COLO829 (cell line): ENCODE measurements around the gene GGN.
"Not testable (repeated sequence)": the region's sequence is repeated elsewhere in the genome, so short reads cannot be mapped to it uniquely, and the experiment has no call there.

Experiments
- DNase-seq: peaks from one replicate; pipeline ENCODE4 v3.0.0; 2012; ENCODE audit warnings: low spot score

Gene GGN

GRCh38 chr19:38387550-38388348 is at the start of gene GGN:
Gene GGN, minus strand, starts transcription at chr19:38388034. Its CDS starts 773 bp downstream, at chr19:38387261.
- peak; percentile 98 for DNase-seq

- no peak for DNase-seq
These were observed 49.5 kb upstream of the GGN start for GRCh38 chr19:38437295-38437694.

- no peak for DNase-seq
These were observed 46.8 kb upstream of the GGN start for GRCh38 chr19:38434549-38435051.

GRCh38 chr19:38433268-38433733 is 45.5 kb upstream of the GGN start, which contains the start of gene RYR1:
Gene RYR1, plus strand, starts transcription at chr19:38433691. Its CDS starts 139 bp downstream, at chr19:38433830.
- DNase-seq, result no peak

GRCh38 chr19:38430931-38431330 is 43.1 kb upstream of the GGN start:
- DNase-seq, result no peak

- DNase-seq, result no peak
These were observed 42.0 kb upstream of the GGN start for GRCh38 chr19:38429811-38430156.

- no peak for DNase-seq
These were observed 41.4 kb upstream of the GGN start for GRCh38 chr19:38429055-38429810.

- DNase-seq, result not testable (repeated sequence)
These were observed 39.3 kb upstream of the GGN start for GRCh38 chr19:38427035-38427677.

GRCh38 chr19:38425810-38426466 is 38.1 kb upstream of the GGN start, which contains the start of gene RASGRP4:
Gene RASGRP4, minus strand, starts transcription at chr19:38426219. Its CDS starts 128 bp downstream, at chr19:38426091.
- no peak for DNase-seq

- no peak for DNase-seq
These were observed 37.5 kb upstream of the GGN start for GRCh38 chr19:38425222-38425809.

- no peak for DNase-seq
These were observed 36.4 kb upstream of the GGN start for GRCh38 chr19:38424272-38424671.

GRCh38 chr19:38422438-38422837 is 34.6 kb upstream of the GGN start:
- no peak for DNase-seq

- DNase-seq, result no peak
These were observed 34.0 kb upstream of the GGN start for GRCh38 chr19:38421856-38422255.

GRCh38 chr19:38420935-38421334 is 33.1 kb upstream of the GGN start:
- no peak for DNase-seq

GRCh38 chr19:38417544-38418506 is 30.0 kb upstream of the GGN start:
- DNase-seq, result peak; percentile 34

GRCh38 chr19:38417146-38417543 is 29.3 kb upstream of the GGN start:
- no peak for DNase-seq

- no peak for DNase-seq
These were observed 25.6 kb upstream of the GGN start for GRCh38 chr19:38413416-38413815.

GRCh38 chr19:38412961-38413360 is 25.1 kb upstream of the GGN start:
- no peak for DNase-seq

- no peak for DNase-seq
These were observed 24.7 kb upstream of the GGN start for GRCh38 chr19:38412491-38412890.

- not testable (repeated sequence) for DNase-seq
These were observed 24.1 kb upstream of the GGN start for GRCh38 chr19:38411898-38412297.
